Measurements from ENCODE around the gene CDCA3.

Gene CDCA3

GRCh38 chr12:6858799-6859198 lies 7.7 kb upstream of the CDCA3 start:
- TF ChIP-seq CTCF (IDR thresholded peaks at IDR 0.05), result no peak
- H3K4me3 ChIP-seq (ENCODE audit: low read depth in 1 of 2, low read length in 1 of 2), result no peak overlapping the region
- H3K27me3 ChIP-seq, result no peaks in the 10 kb centered on the region
- H3K9me3 ChIP-seq, result no peaks in the 10 kb centered on the region
- no peaks in the 10 kb centered on the region for H3K4me1 ChIP-seq (ENCODE audit: control insufficient read depth in 1 of 2, insufficient read depth in 1 of 2, low read depth in 1 of 2, low read length in 1 of 2)
- peaks cover 45% of the 10 kb centered on the region for H3K36me3 ChIP-seq
- no peak overlapping the region for H3K27ac ChIP-seq

GRCh38 chr12:6855322-6855721 lies 4.2 kb upstream of the CDCA3 start:
- no peak for TF ChIP-seq CTCF (IDR thresholded peaks at IDR 0.05)
- H3K36me3 ChIP-seq, result peaks cover 22% of the 10 kb centered on the region
- no peak overlapping the region for H3K27ac ChIP-seq
- no peak overlapping the region for H3K4me3 ChIP-seq (ENCODE audit: low read depth in 1 of 2, low read length in 1 of 2)
- H3K9me3 ChIP-seq, result no peaks in the 10 kb centered on the region
- no peaks in the 10 kb centered on the region for H3K27me3 ChIP-seq
- H3K4me1 ChIP-seq (ENCODE audit: control insufficient read depth in 1 of 2, insufficient read depth in 1 of 2, low read depth in 1 of 2, low read length in 1 of 2), result peaks cover 20 to 24% of the 10 kb centered on the region in 2 experiments

- Histone ChIP-seq H3K4me1 (ENCODE audit: control insufficient read depth in 1 of 2, insufficient read depth in 1 of 2, low read depth in 1 of 2, low read length in 1 of 2) (peaks cover 25 to 33% of the 10 kb centered on the region in 2 experiments), H3K36me3 (peaks cover 21% of the 10 kb centered on the region), H3K27me3 (no peaks in the 10 kb centered on the region), H3K9me3 (no peaks in the 10 kb centered on the region), H3K4me3 (ENCODE audit: low read depth in 1 of 2, low read length in 1 of 2) (no peak overlapping the region), H3K27ac (no peak overlapping the region)
- no peak for TF ChIP-seq CTCF (IDR thresholded peaks at IDR 0.05)
Measured at GRCh38 chr12:6854036-6854435, 3.0 kb upstream of the CDCA3 start.

DNA sequence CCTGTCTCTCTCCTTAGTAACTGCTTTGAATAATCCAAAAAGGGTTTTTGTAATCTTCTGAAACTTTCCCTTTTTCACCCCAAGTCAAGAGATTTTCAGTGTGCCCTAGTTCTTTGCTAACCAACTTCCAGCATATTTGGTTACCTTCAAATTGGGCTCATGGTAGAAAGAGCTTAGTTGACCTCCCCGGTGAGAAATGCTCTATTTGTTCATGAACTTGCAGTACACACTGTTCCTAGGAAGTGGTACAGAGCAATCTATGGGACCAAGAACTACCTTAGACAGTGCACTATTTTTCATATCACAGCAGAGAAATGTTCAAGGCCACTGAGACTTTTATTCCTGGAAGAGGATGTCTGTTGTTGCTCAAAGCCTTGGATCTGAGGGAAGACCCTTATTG lies 2.5 kb upstream of the CDCA3 start:
- H3K9me3 ChIP-seq, result no peaks in the 10 kb centered on the region
- no peak overlapping the region for H3K4me3 ChIP-seq (ENCODE audit: low read depth in 1 of 2, low read length in 1 of 2)
- H3K27ac ChIP-seq, result no peak overlapping the region
- no peak for TF ChIP-seq CTCF (IDR thresholded peaks at IDR 0.05)
- H3K4me1 ChIP-seq (ENCODE audit: control insufficient read depth in 1 of 2, insufficient read depth in 1 of 2, low read depth in 1 of 2, low read length in 1 of 2), result peaks cover 25 to 33% of the 10 kb centered on the region in 2 experiments
- H3K27me3 ChIP-seq, result no peaks in the 10 kb centered on the region
- H3K36me3 ChIP-seq, result peaks cover 21% of the 10 kb centered on the region

- Histone ChIP-seq H3K4me1 (ENCODE audit: control insufficient read depth in 1 of 2, insufficient read depth in 1 of 2, low read depth in 1 of 2, low read length in 1 of 2) (peaks cover 25 to 33% of the 10 kb centered on the region in 2 experiments), H3K27me3 (no peaks in the 10 kb centered on the region), H3K27ac (peak overlapping the region; percentile 89), H3K4me3 (ENCODE audit: low read depth in 1 of 2, low read length in 1 of 2) (peak overlapping the region; percentile 95 to 99), H3K9me3 (no peaks in the 10 kb centered on the region), H3K36me3 (peaks cover 13% of the 10 kb centered on the region)
- TF ChIP-seq CTCF (IDR thresholded peaks at IDR 0.05), result no peak
Measured at GRCh38 chr12:6852651-6853354, 1.7 kb upstream of the CDCA3 start.
